GM21360 (cell line): ENCODE results near the gene HMGCR.

Source experiments
- ATAC-seq: cut with Tn5 transposase; IDR thresholded peaks from one replicate; pipeline ENCODE4 v1.9.1; 2021; ENCODE audit warnings: mild to moderate bottlenecking, moderate library complexity; ENCODE audit not compliant: unreplicated experiment

The HMGCR gene

GRCh38 chr5:75380099-75380498 is 43.1 kb downstream of the HMGCR start:
- no peak for ATAC-seq

GRCh38 chr5:75381456-75381855 is 44.4 kb downstream of the HMGCR start:
- ATAC-seq: no peak

GRCh38 chr5:75384218-75384617 is 47.2 kb downstream of the HMGCR start:
- ATAC-seq: no peak

- no peak for ATAC-seq
Observed at GRCh38 chr5:75387806-75388205, 50.8 kb downstream of the HMGCR start.

GRCh38 chr5:75389430-75389829 is 52.4 kb downstream of the HMGCR start:
- ATAC-seq: no peak

- no peak for ATAC-seq
Observed at GRCh38 chr5:75395277-75395676, 58.3 kb downstream of the HMGCR start.

GRCh38 chr5:75405296-75405695 is 68.3 kb downstream of the HMGCR start:
- no peak for ATAC-seq
